HEK293 (cell line): ENCODE data around the gene IGFLR1.

Source experiments
- CTCF ChIA-PET: fragments of 350-600 bp; formaldehyde crosslinking; extraction: SDS; loops from one replicate; lab custom pipeline; 2021; ENCODE audit warnings: antibody characterized with exemption; lab: Yijun Ruan, JAX
- POLR2A ChIA-PET: fragments of 300-600 bp; formaldehyde crosslinking; extraction: SDS; loops from one replicate; lab custom pipeline; 2020; ENCODE audit warnings: antibody characterized with exemption, inconsistent platforms; lab: Yijun Ruan, JAX
- H3K27ac ChIP-seq: fragments of 200-500 bp; sonication (Bioruptor generic); 2 replicates; pipeline ENCODE4 v1.5.1; 2014; ENCODE audit warnings: low read depth, low read length, control low read depth, inconsistent platforms; ENCODE audit errors: extremely low read depth
- H3K36me3 ChIP-seq, 2 experiments: fragments of 200-500 bp in 1 of 2; sonication (Bioruptor generic) in 1 of 2; 1 replicate in 1 of 2; 2 replicates in 1 of 2; pipeline ENCODE4 v1.5.1; 2014 to 2017; ENCODE audit warnings: inconsistent platforms in 2 of 2, low read length in 2 of 2; ENCODE audit not compliant: control insufficient read depth in 2 of 2, insufficient read depth in 1 of 2
- H3K4me1 ChIP-seq: fragments of 200-500 bp; sonication (Bioruptor generic); 2 replicates; pipeline ENCODE4 v1.5.1; 2014; ENCODE audit warnings: mild to moderate bottlenecking, low read length, inconsistent platforms; ENCODE audit not compliant: control insufficient read depth, insufficient read depth
- H3K4me3 ChIP-seq: 2 replicates; pipeline ENCODE4 v1.5.1; 2011; ENCODE audit warnings: low read depth, mild to moderate bottlenecking, control low read depth, low read length, moderate library complexity
- H3K9me3 ChIP-seq: fragments of 200-500 bp; sonication (Bioruptor generic); 2 replicates; pipeline ENCODE4 v1.5.1; 2014; ENCODE audit warnings: low read depth, low read length, inconsistent platforms; ENCODE audit not compliant: control insufficient read depth, insufficient read depth
- KLF1 ChIP-seq: fragments of 450-650 bp; formaldehyde crosslinking; IDR thresholded peaks from 2 replicates; pipeline ENCODE4 v1.5.1; 2016; ENCODE audit warnings: missing biosample characterization, missing genetic modification characterization
- WT1 ChIP-seq: fragments of 450-650 bp; formaldehyde crosslinking; IDR thresholded peaks from 2 replicates; pipeline ENCODE4 v1.5.1; 2016; ENCODE audit warnings: missing biosample characterization, missing genetic modification characterization
- ZBTB1 ChIP-seq: fragments of 450-650 bp; formaldehyde crosslinking; IDR thresholded peaks from 2 replicates; pipeline ENCODE4 v1.5.1; 2016; ENCODE audit warnings: missing biosample characterization, missing genetic modification characterization
- ZNF140 ChIP-seq: fragments of 450-650 bp; formaldehyde crosslinking; IDR thresholded peaks from 2 replicates; pipeline ENCODE4 v1.5.1; 2016; ENCODE audit warnings: missing biosample characterization, missing genetic modification characterization
- ZNF146 ChIP-seq: fragments of 450-650 bp; formaldehyde crosslinking; IDR thresholded peaks from 2 replicates; pipeline ENCODE4 v1.5.1; 2016; ENCODE audit warnings: missing biosample characterization, missing genetic modification characterization
- ZNF19 ChIP-seq: fragments of 450-650 bp; formaldehyde crosslinking; IDR thresholded peaks from 2 replicates; pipeline ENCODE4; 2016; ENCODE audit warnings: missing biosample characterization, missing genetic modification characterization, low read depth
- ZNF366 ChIP-seq: fragments of 450-650 bp; formaldehyde crosslinking; conservative IDR thresholded peaks from 2 replicates; pipeline ENCODE4 v1.5.1; 2016; ENCODE audit warnings: missing biosample characterization, missing genetic modification characterization
- ZNF404 ChIP-seq: fragments of 450-650 bp; formaldehyde crosslinking; IDR thresholded peaks from 2 replicates; pipeline ENCODE4 v1.5.1; 2017; ENCODE audit warnings: missing biosample characterization, missing genetic modification characterization
- ZNF514 ChIP-seq: fragments of 450-650 bp; formaldehyde crosslinking; IDR thresholded peaks from 2 replicates; pipeline ENCODE4 v1.5.1; 2016; ENCODE audit warnings: missing biosample characterization, missing genetic modification characterization
- ZNF521 ChIP-seq: fragments of 450-650 bp; formaldehyde crosslinking; IDR thresholded peaks from 2 replicates; pipeline ENCODE4 v1.5.1; 2017; ENCODE audit warnings: missing biosample characterization, mild to moderate bottlenecking, missing genetic modification characterization
- ZNF544 ChIP-seq: fragments of 450-650 bp; formaldehyde crosslinking; IDR thresholded peaks from 2 replicates; pipeline ENCODE4 v1.5.0; 2017; ENCODE audit warnings: missing biosample characterization, missing genetic modification characterization
- ZNF626 ChIP-seq: fragments of 450-650 bp; sonication (Bioruptor Pico); formaldehyde crosslinking; IDR thresholded peaks from 2 replicates; pipeline ENCODE4 v1.5.1; 2018; ENCODE audit warnings: missing biosample characterization, missing genetic modification characterization, inconsistent platforms
- ZNF654 ChIP-seq: fragments of 450-650 bp; formaldehyde crosslinking; IDR thresholded peaks from 2 replicates; pipeline ENCODE4 v1.5.1; 2016; ENCODE audit warnings: low read depth, missing biosample characterization, missing genetic modification characterization
- ZNF785 ChIP-seq: fragments of 450-650 bp; formaldehyde crosslinking; IDR thresholded peaks from 2 replicates; pipeline ENCODE4 v1.5.1; 2016; ENCODE audit warnings: missing biosample characterization, missing genetic modification characterization
- TF ChIP-seq, protein P1 (sequence below): fragments of 450-650 bp; formaldehyde crosslinking; IDR thresholded peaks from 2 replicates; pipeline ENCODE4 v1.5.1; 2016; ENCODE audit warnings: missing biosample characterization, missing genetic modification characterization, borderline replicate concordance
- TF ChIP-seq, protein P2 (sequence below): fragments of 450-650 bp; formaldehyde crosslinking; IDR thresholded peaks from 2 replicates; pipeline ENCODE4 v1.5.1; 2016; ENCODE audit warnings: missing biosample characterization, missing genetic modification characterization, borderline replicate concordance
- TF ChIP-seq, protein P3 (sequence below): fragments of 450-650 bp; formaldehyde crosslinking; IDR thresholded peaks from 2 replicates; pipeline ENCODE4 v1.5.1; 2016; ENCODE audit warnings: missing biosample characterization, missing genetic modification characterization

Gene IGFLR1

GRCh38 chr19:35780717-35781116 lies 38.5 kb upstream of the IGFLR1 start (continued):
- TF ChIP-seq, protein P1, sequence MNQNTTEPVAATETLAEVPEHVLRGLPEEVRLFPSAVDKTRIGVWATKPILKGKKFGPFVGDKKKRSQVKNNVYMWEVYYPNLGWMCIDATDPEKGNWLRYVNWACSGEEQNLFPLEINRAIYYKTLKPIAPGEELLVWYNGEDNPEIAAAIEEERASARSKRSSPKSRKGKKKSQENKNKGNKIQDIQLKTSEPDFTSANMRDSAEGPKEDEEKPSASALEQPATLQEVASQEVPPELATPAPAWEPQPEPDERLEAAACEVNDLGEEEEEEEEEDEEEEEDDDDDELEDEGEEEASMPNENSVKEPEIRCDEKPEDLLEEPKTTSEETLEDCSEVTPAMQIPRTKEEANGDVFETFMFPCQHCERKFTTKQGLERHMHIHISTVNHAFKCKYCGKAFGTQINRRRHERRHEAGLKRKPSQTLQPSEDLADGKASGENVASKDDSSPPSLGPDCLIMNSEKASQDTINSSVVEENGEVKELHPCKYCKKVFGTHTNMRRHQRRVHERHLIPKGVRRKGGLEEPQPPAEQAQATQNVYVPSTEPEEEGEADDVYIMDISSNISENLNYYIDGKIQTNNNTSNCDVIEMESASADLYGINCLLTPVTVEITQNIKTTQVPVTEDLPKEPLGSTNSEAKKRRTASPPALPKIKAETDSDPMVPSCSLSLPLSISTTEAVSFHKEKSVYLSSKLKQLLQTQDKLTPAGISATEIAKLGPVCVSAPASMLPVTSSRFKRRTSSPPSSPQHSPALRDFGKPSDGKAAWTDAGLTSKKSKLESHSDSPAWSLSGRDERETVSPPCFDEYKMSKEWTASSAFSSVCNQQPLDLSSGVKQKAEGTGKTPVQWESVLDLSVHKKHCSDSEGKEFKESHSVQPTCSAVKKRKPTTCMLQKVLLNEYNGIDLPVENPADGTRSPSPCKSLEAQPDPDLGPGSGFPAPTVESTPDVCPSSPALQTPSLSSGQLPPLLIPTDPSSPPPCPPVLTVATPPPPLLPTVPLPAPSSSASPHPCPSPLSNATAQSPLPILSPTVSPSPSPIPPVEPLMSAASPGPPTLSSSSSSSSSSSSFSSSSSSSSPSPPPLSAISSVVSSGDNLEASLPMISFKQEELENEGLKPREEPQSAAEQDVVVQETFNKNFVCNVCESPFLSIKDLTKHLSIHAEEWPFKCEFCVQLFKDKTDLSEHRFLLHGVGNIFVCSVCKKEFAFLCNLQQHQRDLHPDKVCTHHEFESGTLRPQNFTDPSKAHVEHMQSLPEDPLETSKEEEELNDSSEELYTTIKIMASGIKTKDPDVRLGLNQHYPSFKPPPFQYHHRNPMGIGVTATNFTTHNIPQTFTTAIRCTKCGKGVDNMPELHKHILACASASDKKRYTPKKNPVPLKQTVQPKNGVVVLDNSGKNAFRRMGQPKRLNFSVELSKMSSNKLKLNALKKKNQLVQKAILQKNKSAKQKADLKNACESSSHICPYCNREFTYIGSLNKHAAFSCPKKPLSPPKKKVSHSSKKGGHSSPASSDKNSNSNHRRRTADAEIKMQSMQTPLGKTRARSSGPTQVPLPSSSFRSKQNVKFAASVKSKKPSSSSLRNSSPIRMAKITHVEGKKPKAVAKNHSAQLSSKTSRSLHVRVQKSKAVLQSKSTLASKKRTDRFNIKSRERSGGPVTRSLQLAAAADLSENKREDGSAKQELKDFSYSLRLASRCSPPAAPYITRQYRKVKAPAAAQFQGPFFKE (tag by site-specific recombination): no peak

DNA sequence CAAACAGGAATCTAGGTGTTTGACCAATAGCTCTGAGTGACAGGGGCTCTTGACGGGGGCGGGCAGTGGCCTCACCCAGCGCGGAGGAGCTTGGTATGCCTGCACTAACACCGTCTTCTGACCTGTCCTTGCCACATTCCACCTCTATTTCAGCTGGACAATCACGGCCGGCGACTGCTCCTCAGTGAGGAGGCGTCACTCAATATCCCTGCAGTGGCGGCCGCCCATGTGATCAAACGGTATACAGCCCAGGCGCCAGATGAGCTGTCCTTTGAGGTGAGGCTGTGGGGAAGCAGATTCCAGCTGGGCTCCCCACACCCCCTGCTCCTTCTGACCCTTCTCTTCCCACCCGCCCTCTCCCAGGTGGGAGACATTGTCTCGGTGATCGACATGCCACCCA lies 37.8 kb upstream of the IGFLR1 start:
- TF ChIP-seq, protein P2, sequence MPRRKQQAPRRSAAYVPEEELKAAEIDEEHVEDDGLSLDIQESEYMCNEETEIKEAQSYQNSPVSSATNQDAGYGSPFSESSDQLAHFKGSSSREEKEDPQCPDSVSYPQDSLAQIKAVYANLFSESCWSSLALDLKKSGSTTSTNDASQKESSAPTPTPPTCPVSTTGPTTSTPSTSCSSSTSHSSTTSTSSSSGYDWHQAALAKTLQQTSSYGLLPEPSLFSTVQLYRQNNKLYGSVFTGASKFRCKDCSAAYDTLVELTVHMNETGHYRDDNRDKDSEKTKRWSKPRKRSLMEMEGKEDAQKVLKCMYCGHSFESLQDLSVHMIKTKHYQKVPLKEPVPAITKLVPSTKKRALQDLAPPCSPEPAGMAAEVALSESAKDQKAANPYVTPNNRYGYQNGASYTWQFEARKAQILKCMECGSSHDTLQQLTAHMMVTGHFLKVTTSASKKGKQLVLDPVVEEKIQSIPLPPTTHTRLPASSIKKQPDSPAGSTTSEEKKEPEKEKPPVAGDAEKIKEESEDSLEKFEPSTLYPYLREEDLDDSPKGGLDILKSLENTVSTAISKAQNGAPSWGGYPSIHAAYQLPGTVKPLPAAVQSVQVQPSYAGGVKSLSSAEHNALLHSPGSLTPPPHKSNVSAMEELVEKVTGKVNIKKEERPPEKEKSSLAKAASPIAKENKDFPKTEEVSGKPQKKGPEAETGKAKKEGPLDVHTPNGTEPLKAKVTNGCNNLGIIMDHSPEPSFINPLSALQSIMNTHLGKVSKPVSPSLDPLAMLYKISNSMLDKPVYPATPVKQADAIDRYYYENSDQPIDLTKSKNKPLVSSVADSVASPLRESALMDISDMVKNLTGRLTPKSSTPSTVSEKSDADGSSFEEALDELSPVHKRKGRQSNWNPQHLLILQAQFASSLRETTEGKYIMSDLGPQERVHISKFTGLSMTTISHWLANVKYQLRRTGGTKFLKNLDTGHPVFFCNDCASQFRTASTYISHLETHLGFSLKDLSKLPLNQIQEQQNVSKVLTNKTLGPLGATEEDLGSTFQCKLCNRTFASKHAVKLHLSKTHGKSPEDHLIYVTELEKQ: no peak
- TF ChIP-seq ZNF626 (tag by site-specific recombination): no peak
- no peak for TF ChIP-seq ZNF366 (tag by site-specific recombination)
- no peak for TF ChIP-seq ZNF544 (tag by site-specific recombination)
- no peak for TF ChIP-seq ZNF785
- TF ChIP-seq, protein P3, sequence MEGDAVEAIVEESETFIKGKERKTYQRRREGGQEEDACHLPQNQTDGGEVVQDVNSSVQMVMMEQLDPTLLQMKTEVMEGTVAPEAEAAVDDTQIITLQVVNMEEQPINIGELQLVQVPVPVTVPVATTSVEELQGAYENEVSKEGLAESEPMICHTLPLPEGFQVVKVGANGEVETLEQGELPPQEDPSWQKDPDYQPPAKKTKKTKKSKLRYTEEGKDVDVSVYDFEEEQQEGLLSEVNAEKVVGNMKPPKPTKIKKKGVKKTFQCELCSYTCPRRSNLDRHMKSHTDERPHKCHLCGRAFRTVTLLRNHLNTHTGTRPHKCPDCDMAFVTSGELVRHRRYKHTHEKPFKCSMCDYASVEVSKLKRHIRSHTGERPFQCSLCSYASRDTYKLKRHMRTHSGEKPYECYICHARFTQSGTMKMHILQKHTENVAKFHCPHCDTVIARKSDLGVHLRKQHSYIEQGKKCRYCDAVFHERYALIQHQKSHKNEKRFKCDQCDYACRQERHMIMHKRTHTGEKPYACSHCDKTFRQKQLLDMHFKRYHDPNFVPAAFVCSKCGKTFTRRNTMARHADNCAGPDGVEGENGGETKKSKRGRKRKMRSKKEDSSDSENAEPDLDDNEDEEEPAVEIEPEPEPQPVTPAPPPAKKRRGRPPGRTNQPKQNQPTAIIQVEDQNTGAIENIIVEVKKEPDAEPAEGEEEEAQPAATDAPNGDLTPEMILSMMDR: no peak
- no peak for TF ChIP-seq ZBTB1
- TF ChIP-seq ZNF19 (tag by site-specific recombination): no peak
- TF ChIP-seq ZNF404 (tag by site-specific recombination): no peak
- no peak for TF ChIP-seq ZNF140 (tag by site-specific recombination)
- no peak for TF ChIP-seq WT1 (tag by site-specific recombination)
- no peak for TF ChIP-seq ZNF514 (tag by site-specific recombination)
- no peak for TF ChIP-seq ZNF654
- no peak for TF ChIP-seq ZNF521 (tag by site-specific recombination)
- no peak for TF ChIP-seq KLF1 (tag by site-specific recombination)
- TF ChIP-seq ZNF146 (tag by site-specific recombination): no peak
- TF ChIP-seq, all 188 proteins: peak for 0
- Histone ChIP-seq H3K36me3 (peaks cover 39 to 41% of the 10 kb centered on the region in 2 experiments), H3K4me1 (peaks cover 8% of the 10 kb centered on the region), H3K4me3 (no peak overlapping the region), H3K9me3 (no peaks in the 10 kb centered on the region), H3K27ac (no peak overlapping the region)
- ChIA-PET CTCF (no interaction called here), POLR2A (interaction anchor here (1.0 to 1.5 kb wide), 4 partner anchors 9 to 40 kb away, joined by 3 to 4 read pairs (median 4); partner anchors contain the start of gene LIN37)
